ENCODE measurements around the gene GPR153.

- no peak for TF ChIP-seq EZH2 (IDR thresholded peaks at IDR 0.05)
- no peak for TF ChIP-seq POLR2AphosphoS5 (IDR thresholded peaks at IDR 0.05; ENCODE audit: borderline replicate concordance, low read depth, low read length)
Observed at GRCh38 chr1:6224718-6225117, 36.2 kb downstream of the GPR153 start.
